ENCODE data around the gene C16orf92.
A peak's percentile ranks its signal among the peaks of the same experiment; 100 is the strongest.

C16orf92 gene

GRCh38 chr16:30046588-30046987 is 23.6 kb downstream of the C16orf92 start:
- no peak for DNase-seq (ENCODE audit: low read depth, low spot score)
- no peak overlapping the region for H3K4me3 ChIP-seq (ENCODE audit: low read length)

GRCh38 chr16:30049871-30050270 is 26.9 kb downstream of the C16orf92 start:
- H3K4me3 ChIP-seq (ENCODE audit: low read length): no peak overlapping the region
- no peak for DNase-seq (ENCODE audit: low read depth, low spot score)

DNA sequence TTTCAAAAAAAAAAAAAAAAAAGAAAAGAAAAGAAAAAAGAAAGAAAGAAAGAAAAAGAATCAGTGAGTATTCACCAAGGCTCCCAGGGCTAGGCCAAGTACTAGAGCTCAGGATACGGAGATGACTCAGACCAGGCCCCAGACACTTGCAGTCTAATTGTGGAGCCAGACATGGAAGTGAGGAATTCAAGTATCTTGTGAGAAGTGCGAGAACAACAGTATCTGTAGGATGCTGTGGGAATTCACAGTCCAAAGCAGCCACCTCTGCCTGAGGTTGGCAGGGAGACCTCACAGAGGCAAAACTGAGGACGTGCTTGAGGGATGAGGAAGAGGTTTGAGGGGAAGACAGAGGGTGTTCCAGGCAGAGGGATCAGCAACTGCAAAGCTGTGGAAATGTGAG is 28.5 kb downstream of the C16orf92 start:
- no peak for DNase-seq (ENCODE audit: low read depth, low spot score)
- peak overlapping the region; percentile 84 for H3K4me3 ChIP-seq (ENCODE audit: low read length)

GRCh38 chr16:30052671-30053372 is 29.8 kb downstream of the C16orf92 start:
- peak overlapping the region; percentile 84 for H3K4me3 ChIP-seq (ENCODE audit: low read length)
- peak; percentile 89 for DNase-seq (ENCODE audit: low read depth, low spot score)

DNA sequence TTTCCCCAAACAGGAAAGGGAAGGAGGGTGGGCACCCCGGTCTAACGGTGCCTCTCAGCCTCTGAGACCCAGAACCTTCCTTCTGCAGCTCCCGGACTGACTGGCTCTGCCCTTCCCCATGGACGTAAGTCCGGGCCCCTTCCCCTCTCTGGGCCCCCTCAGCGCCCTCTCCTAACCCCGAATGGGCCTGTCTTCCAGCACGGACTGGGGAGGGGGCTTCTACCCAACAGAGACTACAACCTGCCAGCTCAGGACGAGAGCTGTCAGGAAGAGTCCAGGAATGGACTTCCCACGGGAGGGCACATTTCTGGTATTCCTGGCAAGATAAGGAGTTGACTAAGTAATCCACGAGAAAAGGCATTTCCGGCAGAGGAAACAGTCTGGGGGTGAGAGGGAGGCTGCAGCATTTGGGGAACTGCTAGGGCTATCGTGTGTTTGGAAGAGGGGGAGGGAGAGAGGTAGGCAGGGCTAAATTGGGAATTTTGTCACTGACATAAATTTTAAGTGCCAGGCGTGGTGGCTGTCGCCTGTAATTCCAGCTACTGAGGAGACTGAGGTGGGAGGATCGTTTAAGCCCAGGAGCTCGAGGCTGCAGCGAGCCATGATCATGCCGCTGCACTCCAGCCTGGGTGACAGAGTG is 30.5 kb downstream of the C16orf92 start:
- DNase-seq (ENCODE audit: low read depth, low spot score): no peak
- H3K4me3 ChIP-seq (ENCODE audit: low read length): peak overlapping the region; percentile 84

DNA sequence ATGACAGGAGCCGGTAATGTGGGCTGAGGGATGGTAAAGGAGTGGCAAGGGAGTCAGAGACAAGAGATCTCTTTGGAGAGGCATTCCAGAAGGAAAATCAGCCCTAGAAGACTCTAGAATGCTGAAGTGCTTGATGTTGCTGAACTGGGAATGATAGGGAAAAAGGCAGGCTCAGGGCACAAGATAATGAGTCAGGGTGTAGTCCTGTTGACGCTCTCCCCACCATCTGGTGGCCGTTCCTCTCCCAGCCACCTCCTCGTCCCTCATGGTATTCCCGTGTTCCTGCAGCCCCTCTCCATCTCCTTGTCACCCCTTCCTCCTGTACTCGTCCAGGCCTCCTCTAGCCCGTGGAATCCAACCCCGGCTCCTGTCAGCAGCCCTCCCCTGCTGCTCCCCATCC is 31.5 kb downstream of the C16orf92 start:
- no peak for DNase-seq (ENCODE audit: low read depth, low spot score)
- H3K4me3 ChIP-seq (ENCODE audit: low read length): no peak overlapping the region

DNA sequence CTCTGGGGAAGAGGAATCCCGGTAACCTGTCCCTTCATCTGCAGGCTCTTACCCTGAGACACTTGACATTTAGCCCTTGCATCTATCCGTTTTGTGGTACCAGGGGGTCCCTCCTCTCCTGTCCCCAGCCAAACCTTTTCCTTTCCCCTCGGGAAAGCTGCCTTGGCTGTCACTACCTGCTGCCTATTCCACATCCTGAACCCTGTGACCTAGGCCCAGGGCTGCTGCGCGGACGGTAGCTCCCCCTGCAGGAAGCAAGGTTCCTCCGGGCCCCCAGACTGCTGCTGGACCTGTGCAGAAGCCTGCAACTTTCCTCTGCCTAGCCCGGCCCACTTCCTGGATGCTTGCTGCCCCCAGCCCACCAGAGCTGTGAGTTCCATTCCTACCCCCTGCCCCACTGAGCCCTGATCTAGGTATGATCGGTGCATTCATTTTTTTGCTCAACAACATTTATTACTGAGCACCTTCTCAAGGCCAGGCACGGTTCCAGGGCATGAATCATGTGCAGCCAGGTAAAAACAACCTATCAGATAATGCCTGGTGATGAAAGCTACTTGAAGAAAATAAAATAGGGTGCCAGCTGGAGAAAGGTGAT is 32.1 kb downstream of the C16orf92 start:
- H3K4me3 ChIP-seq (ENCODE audit: low read length): no peak overlapping the region
- no peak for DNase-seq (ENCODE audit: low read depth, low spot score)

DNA sequence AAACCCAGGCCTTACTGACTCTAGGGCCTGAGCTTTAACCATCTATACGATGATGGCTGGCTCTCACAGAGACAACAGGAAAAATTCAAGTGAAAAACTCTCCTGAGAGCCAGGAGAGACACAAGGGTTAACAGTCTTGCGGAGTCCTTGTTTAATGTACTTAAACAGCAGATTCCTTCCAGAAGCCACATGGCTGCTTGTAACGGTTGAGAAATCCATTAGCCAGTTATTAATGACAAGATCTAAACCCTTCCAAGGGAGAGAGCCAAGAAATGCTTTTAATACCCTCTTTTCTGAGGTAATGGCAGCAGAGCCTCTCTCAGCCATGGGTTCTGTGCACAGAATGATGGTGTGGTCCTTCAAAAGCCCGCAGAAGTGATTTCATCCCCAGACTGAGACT is 37.3 kb downstream of the C16orf92 start:
- no peak for DNase-seq (ENCODE audit: low read depth, low spot score)
- no peak overlapping the region for H3K4me3 ChIP-seq (ENCODE audit: low read length)

GRCh38 chr16:30060836-30061554 is 38.0 kb downstream of the C16orf92 start:
- no peak for DNase-seq (ENCODE audit: low read depth, low spot score)
- no peak overlapping the region for H3K4me3 ChIP-seq (ENCODE audit: low read length)

GRCh38 chr16:30063278-30063892 is 40.4 kb downstream of the C16orf92 start:
- DNase-seq (ENCODE audit: low read depth, low spot score): no peak
- H3K4me3 ChIP-seq (ENCODE audit: low read length): peak overlapping the region; percentile 92

GRCh38 chr16:30063893-30064728 is 41.1 kb downstream of the C16orf92 start:
- H3K4me3 ChIP-seq (ENCODE audit: low read length): peak overlapping the region; percentile 92
- peak; percentile 75 for DNase-seq (ENCODE audit: low read depth, low spot score)

- no peak for DNase-seq (ENCODE audit: low read depth, low spot score)
- H3K4me3 ChIP-seq (ENCODE audit: low read length): peak overlapping the region; percentile 92
Measured at GRCh38 chr16:30064729-30065101, 41.7 kb downstream of the C16orf92 start.

DNA sequence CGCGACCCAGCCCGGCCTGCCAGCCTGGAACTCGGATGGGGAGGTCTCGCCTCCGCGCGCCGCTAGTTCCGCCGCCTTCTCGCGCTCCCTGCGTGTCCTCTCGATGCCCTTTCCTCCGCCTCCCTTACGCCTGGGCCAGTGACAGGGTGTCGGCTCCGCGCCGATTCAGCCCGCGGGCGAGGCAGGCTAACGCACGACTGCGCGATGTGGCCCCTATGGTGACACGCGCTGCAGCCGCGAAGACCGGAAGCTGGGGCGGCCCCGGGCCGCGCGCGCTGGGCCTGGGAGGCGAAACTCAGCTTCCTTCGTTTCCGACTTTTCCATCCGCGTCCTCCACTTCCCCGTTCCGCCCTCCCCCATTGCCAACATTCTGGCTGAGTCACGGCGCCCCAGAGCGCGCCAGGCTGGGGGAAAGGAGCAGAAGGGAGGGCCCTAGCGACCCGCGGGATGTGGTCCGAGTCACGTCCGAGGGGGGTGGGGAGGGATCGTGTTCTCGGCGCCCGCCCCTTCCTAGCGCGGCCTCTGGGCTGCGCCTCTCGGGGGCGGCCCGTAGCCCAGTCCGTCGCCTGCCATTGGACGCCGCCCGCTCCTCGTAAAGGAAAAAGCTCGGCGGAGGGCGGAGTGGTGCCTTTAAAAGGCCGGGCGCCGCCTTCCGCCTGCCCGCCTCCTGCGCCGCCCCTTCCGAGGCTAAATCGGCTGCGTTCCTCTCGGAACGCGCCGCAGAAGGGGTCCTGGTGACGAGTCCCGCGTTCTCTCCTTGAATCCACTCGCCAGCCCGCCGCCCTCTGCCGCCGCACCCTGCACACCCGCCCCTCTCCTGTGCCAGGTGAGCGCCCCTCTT is 42.3 kb downstream of the C16orf92 start, which contains the start of gene ALDOA:
Gene ALDOA, plus strand, starts transcription at position 659 of the 841 bp plus-strand sequence. CDS start 1,138 bp downstream, outside the sequence.
- H3K4me3 ChIP-seq (ENCODE audit: low read length): peak within 1 kb of the TSS; percentile 92

DNA sequence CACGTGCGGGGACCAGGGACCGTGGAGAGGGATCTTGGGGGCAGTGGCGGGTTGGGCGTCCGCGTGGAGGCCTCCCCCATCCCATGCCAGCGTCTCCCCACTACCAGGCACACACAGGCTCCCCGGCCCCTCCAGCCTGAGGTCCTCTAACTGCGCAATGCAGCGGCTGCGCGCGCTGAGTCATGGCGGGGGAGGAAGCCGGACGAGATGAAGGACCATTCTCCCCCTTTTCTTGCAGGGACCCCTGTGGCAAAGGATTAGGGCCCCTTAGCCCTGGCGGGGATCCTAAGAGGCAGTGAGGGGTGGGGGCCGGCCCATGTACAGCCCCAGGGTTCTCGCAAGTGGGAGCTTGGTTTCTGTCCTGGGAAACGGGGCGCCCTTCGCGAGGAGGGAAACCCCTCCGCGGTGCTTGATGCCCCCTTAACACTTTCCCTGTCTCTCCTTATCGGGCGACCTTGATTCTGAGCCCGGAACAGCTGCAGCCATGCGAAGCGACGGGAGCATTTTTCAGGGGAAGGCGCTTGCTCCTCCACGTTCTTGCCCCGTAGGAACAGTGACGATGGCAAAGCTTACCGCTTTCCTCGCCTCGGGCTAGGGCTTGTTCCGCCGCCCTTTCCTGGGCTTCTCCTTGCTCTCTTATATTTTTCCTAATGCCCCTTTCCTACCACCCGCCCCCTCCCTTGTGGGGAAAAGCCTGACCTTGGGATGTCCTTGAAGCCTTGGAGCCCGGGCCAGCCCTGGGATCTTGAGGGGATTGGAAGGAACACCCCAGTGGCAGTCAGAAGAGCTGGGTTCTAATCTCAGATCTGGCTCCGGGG is 43.2 kb downstream of the C16orf92 start:
- DNase-seq (ENCODE audit: low read depth, low spot score): no peak
- peak overlapping the region; percentile 92 for H3K4me3 ChIP-seq (ENCODE audit: low read length)

More for the DNA sequence above, 42.3 kb downstream of the C16orf92 start, which contains the start of gene ALDOA:
- DNase-seq (ENCODE audit: low read depth, low spot score): peak; percentile 95

GRCh38 chr16:30066761-30067583 is 44.0 kb downstream of the C16orf92 start:
- no peak for DNase-seq (ENCODE audit: low read depth, low spot score)
- H3K4me3 ChIP-seq (ENCODE audit: low read length): peak overlapping the region; percentile 92

DNA sequence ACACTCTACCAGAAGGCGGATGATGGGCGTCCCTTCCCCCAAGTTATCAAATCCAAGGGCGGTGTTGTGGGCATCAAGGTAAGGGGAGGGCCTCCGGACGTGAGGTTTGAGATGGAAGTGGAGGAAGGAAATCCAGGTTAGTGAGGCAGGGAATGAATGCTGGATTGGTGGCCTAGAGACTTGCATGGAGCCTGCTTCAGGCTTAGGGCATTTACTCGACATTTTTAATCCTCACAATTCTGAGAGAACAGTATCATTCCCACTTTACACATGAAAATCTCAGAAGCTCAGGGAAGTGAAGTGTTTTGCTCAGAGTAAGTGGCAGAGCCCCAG is 44.6 kb downstream of the C16orf92 start:
- no peak overlapping the region for H3K4me3 ChIP-seq (ENCODE audit: low read length)
- no peak for DNase-seq (ENCODE audit: low read depth, low spot score)
